ENCODE data around the gene MYRIP. TPM values are rescaled to one million over a fixed set of nuclear protein-coding genes. Genes with fewer than 3 reads are reported as not detected.

The MYRIP gene
- total RNA-seq, 4 donors from 2014 or later: 0.66 to 3.1 (median 2.6) TPM

DNA sequence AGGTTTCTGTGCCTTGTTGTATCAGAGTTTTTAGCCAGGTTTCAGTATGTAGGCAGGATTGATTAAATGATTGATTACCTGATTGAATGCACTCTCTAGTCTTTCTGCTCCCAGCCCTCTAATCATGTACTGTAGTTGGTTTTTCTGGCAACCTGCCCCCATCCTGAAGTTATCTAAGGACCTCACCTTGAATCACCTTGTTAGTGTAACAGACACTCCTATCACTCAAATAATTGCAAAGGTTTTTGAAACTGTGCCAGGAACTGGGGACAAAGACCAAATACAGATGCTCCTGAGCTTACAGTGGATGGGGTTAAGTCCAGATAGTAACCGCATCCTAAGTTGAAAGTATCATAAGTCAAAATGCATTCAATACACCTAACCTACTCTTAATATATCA is 358.5 kb downstream of the MYRIP start:
- Histone ChIP-seq H3K4me1 (no peaks in the 10 kb centered on the region), H3K4me3 (no peak overlapping the region), H3K27ac (no peak overlapping the region), H3K9me3 (no peaks in the 10 kb centered on the region), H3K27me3 (no peaks in the 10 kb centered on the region), H3K36me3 (no peaks in the 10 kb centered on the region)
- no peak for DNase-seq
- WGBS, 2 donors: 92 to 93% methylated on average over 1 of the region's 1 CpG
- no peak for TF ChIP-seq POLR2A (IDR thresholded peaks at IDR 0.05)
- intact Hi-C loops (cut with DNase I): no loop called here

DNA sequence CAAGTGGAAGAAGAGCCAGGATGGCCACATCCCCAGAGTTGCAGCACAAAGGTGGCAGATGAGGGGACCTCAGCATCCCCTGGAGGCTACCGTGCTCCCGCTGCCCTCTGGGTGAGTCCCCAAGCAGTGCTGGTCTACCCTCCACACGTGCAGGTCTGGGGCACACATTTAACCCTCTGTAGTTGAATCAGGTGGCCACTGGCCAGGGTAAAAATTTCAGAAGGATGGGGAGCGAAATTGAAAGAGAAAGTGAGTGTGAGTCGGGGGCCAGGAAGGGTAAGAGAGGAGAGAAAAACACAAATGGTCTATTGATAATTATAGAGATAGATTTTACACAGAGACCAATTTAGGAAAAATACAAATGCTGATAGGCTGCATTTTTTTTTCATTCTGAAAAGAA is 360.6 kb downstream of the MYRIP start:
- intact Hi-C loops (cut with DNase I): no loop called here
- Histone ChIP-seq H3K27me3 (no peaks in the 10 kb centered on the region), H3K4me1 (no peaks in the 10 kb centered on the region), H3K9me3 (no peaks in the 10 kb centered on the region), H3K27ac (no peak overlapping the region), H3K4me3 (no peak overlapping the region), H3K36me3 (no peaks in the 10 kb centered on the region)
- no peak for DNase-seq
- TF ChIP-seq, protein P1, sequence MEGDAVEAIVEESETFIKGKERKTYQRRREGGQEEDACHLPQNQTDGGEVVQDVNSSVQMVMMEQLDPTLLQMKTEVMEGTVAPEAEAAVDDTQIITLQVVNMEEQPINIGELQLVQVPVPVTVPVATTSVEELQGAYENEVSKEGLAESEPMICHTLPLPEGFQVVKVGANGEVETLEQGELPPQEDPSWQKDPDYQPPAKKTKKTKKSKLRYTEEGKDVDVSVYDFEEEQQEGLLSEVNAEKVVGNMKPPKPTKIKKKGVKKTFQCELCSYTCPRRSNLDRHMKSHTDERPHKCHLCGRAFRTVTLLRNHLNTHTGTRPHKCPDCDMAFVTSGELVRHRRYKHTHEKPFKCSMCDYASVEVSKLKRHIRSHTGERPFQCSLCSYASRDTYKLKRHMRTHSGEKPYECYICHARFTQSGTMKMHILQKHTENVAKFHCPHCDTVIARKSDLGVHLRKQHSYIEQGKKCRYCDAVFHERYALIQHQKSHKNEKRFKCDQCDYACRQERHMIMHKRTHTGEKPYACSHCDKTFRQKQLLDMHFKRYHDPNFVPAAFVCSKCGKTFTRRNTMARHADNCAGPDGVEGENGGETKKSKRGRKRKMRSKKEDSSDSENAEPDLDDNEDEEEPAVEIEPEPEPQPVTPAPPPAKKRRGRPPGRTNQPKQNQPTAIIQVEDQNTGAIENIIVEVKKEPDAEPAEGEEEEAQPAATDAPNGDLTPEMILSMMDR (IDR thresholded peaks at IDR 0.05): no peak
- no peak for TF ChIP-seq POLR2A (IDR thresholded peaks at IDR 0.05)
- 72 to 85% methylated on average over 5 of the region's 5 CpGs for WGBS, 2 donors

DNA sequence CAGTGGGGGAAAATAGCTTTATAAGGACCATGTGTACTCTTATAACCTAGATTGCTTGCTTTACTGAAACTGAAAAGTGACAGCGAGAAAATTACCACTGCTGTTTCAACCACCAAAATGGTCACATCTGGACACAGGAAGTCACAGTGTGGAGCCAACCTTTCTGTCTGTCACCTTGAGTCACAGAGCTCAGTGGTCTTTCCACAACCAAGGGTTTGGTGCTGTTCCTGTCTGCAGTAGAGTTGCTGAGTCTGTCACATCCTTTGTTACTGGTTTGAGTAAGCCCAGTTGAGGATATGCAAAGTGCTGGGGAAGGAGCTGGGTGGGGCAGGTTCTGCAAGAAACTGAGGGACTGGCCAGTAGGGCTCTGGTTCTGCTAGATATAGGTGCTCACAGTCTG is 361.0 kb downstream of the MYRIP start:
- Histone ChIP-seq H3K9me3 (no peaks in the 10 kb centered on the region), H3K4me3 (no peak overlapping the region), H3K27me3 (no peaks in the 10 kb centered on the region), H3K36me3 (no peaks in the 10 kb centered on the region), H3K27ac (no peak overlapping the region), H3K4me1 (no peaks in the 10 kb centered on the region)
- no peak for TF ChIP-seq POLR2A (IDR thresholded peaks at IDR 0.05)
- TF ChIP-seq, protein P1 (IDR thresholded peaks at IDR 0.05): no peak
- intact Hi-C loops (cut with DNase I): no loop called here
- DNase-seq: no peak
- 100% methylated on average over 1 of the region's 1 CpG for WGBS, 2 donors

DNA sequence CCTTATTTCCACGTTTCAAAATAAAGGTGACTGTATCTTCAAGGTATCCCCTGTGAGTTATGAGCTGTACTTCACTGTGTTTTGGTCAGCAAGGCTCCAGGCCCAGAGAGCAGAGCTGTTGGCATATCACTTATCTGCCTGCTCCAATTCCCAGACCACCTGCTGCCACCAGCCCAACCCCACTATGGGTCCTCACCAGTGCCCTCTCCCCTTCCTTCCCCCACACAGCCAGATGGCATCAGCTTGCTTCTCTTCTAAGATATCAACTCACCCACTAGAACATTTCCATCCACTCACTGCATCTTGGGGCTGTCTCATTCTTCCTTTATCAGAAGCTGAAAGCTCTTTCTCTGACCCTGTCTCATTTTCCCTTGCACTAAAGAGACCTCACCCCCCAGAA is 363.2 kb downstream of the MYRIP start:
- TF ChIP-seq, protein P1 (IDR thresholded peaks at IDR 0.05): no peak
- no peak for TF ChIP-seq POLR2A (IDR thresholded peaks at IDR 0.05)
- Histone ChIP-seq H3K9me3 (no peaks in the 10 kb centered on the region), H3K4me1 (no peaks in the 10 kb centered on the region), H3K36me3 (no peaks in the 10 kb centered on the region), H3K4me3 (no peak overlapping the region), H3K27ac (no peak overlapping the region), H3K27me3 (no peaks in the 10 kb centered on the region)
- intact Hi-C loops (cut with DNase I): no loop called here
- 56 to 67% methylated on average over 1 of the region's 1 CpG for WGBS, 2 donors
- no peak for DNase-seq

DNA sequence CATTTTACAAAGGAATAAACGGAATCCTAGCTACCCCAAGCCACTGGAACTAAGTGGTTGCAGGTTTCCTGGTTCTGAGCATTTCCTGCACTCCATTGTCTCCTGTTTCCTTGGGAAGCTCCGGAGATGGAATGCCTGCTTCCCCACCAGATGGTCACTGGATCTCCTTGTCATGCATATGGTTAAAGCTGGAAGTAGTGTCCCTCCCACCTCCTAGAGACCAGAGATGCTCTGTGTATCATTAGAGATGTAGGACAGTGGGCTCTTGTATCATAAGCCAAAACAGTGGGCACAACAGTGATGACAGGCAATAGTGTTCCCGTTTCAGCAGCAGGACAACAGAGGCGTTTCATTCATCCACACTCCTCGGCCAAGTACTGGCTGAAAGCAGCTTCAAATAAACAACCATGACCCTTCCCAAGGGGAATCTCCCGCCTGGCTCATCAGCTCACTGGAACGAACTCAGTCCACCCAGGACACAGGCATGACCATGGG is 363.9 kb downstream of the MYRIP start:
- H3K27ac ChIP-seq: no peak overlapping the region
- no peaks in the 10 kb centered on the region for H3K9me3 ChIP-seq
- intact Hi-C loops (cut with DNase I): no loop called here
- no peaks in the 10 kb centered on the region for H3K4me1 ChIP-seq
- H3K36me3 ChIP-seq: no peaks in the 10 kb centered on the region
- no peak for TF ChIP-seq POLR2A (IDR thresholded peaks at IDR 0.05)
- TF ChIP-seq, protein P1 (IDR thresholded peaks at IDR 0.05): no peak
- H3K4me3 ChIP-seq: no peak overlapping the region
- DNase-seq: no peak
- 54 to 55% methylated on average over 3 to 4 of the region's 7 CpGs for WGBS, 2 donors
- H3K27me3 ChIP-seq: no peaks in the 10 kb centered on the region

DNA sequence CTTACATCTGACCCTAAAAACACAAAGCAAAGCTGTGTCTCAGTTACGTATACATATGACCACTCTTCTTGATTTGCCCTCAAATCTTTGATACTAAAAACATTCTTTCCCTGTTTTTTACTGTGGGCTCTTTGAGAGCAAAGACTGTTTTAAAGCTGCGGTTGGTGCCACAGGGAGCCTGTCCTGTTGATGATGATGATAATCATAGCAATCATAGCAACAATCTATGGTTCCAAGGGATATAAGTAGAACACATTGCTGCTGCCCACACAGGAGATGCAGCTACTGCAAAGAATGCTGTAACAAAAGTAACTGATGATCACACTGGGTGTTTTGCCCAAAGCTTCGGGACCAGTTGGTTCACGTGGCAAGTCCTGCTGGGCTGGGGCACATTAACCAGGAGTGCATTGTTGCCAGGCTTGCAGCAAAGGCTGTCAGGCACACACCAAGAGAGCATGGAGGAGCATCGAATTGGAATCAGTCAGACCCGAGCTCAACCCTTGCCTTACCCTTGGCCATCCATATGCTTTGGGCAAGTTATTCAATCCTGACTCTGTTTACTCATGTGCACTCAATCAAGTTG is 368.7 kb downstream of the MYRIP start:
- Histone ChIP-seq H3K27ac (no peak overlapping the region), H3K4me3 (no peak overlapping the region), H3K27me3 (no peaks in the 10 kb centered on the region), H3K9me3 (no peaks in the 10 kb centered on the region), H3K4me1 (no peaks in the 10 kb centered on the region), H3K36me3 (no peaks in the 10 kb centered on the region)
- TF ChIP-seq POLR2A (IDR thresholded peaks at IDR 0.05): no peak
- TF ChIP-seq, protein P1 (IDR thresholded peaks at IDR 0.05): no peak
- intact Hi-C loops (cut with DNase I): no loop called here
- WGBS, 2 donors: 78 to 89% methylated on average over 6 of the region's 6 CpGs
- no peak for DNase-seq
